ENCODE data around the gene ZBTB46.

ZBTB46 gene

DNA sequence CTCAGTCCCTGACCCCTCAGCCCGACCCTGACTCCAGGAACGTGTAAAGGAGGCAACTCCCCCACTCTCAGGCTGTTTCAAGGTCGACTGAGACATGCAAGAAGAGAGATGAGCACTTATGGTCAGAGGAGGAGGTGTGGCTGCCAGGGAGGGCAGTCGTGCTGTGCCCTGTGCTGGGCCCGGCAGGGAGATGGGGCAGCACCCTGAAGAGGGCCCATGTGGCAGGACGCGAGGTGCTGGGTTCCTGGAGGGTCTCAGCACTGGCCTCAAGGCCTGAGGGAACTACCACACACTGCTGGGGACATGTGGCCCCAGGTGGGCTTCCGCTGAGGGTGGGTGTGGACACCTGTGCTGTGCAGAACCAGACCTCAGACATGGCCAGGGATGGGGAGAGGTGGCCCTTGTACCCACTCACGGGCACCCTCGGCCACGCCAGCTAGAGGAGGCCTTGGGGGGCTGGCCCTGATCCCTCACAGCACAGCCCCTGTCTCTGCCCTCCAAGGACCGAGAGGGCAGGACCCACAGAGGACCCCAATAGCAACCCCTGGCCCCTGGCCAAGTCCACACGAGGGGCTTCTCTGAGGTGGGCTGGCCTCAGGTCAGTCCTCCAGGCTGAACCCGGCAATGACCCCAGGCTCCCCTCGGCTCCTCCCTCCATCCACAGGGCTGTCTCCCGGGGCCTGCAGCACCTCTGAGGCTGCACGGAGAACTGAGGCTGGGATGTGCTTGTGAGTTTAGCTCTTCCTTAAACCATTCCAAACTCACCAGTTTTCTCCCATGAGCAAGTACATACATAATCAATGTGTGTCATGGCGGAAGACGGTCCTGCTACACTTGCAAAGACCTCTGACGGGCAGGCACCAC lies 82.8 kb downstream of the ZBTB46 start:
- no peak for DNase-seq (ENCODE audit: low read depth in 1 of 2, low spot score in 1 of 2)

GRCh38 chr20:63747622-63748069 lies 83.4 kb downstream of the ZBTB46 start:
- DNase-seq (ENCODE audit: low read depth in 1 of 2, low spot score in 1 of 2) = no peak

DNA sequence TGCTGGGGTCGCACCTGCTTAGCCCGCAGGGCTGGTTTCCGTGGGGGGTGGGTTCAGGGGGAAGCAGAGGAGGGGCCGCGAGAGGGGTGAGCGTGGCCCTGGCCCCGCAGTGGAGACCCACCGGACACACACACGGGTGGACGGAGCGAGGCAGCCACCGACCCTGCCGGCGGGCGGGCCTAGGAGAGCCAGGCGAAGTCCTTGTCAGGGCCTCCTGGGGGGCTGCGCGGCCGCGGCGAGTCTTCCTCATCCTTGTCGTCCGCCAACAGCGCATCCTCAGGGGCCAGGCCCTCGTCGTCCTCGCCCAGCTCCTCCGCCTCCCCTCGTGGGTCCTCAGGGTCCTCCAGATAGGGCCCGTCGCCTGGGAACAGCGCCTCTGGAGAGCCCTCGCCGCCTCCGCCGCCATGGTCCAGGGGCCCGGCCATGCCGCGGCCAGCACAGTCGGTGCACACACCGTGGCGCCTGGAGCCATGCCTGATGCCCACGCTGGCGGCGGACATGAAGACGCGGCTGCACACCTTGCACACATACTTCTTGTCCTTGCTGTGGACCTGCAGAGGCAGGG lies 84.2 kb downstream of the ZBTB46 start:
- no peak for DNase-seq (ENCODE audit: low read depth in 1 of 2, low spot score in 1 of 2)

GRCh38 chr20:63745961-63746731 lies 84.9 kb downstream of the ZBTB46 start:
- DNase-seq (ENCODE audit: low read depth in 1 of 2, low spot score in 1 of 2) = no peak

DNA sequence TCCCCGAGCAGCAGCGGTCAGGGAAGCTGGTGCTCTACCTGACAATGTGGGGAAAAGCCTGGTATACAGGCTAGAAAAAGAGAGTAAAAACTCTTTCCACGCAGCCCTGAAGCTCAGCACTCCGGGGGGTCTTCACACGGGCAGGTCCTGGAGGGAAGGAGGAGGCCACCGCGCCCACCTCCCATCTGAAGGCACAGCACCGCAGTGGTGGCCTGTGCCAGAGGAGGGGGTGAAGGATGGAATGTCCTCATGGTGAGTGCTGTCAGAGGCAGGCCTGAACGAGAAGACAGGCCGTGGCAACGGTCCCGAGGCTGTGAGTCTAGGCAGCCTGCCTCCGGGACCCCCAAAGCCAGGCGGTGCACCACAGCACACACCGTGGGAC lies 85.6 kb downstream of the ZBTB46 start:
- no peak for DNase-seq (ENCODE audit: low read depth in 1 of 2, low spot score in 1 of 2)

GRCh38 chr20:63744574-63745423 lies 86.3 kb downstream of the ZBTB46 start:
- no peak for DNase-seq (ENCODE audit: low read depth in 1 of 2, low spot score in 1 of 2)

GRCh38 chr20:63744158-63744557 lies 86.9 kb downstream of the ZBTB46 start:
- no peak for DNase-seq (ENCODE audit: low read depth in 1 of 2, low spot score in 1 of 2)

DNA sequence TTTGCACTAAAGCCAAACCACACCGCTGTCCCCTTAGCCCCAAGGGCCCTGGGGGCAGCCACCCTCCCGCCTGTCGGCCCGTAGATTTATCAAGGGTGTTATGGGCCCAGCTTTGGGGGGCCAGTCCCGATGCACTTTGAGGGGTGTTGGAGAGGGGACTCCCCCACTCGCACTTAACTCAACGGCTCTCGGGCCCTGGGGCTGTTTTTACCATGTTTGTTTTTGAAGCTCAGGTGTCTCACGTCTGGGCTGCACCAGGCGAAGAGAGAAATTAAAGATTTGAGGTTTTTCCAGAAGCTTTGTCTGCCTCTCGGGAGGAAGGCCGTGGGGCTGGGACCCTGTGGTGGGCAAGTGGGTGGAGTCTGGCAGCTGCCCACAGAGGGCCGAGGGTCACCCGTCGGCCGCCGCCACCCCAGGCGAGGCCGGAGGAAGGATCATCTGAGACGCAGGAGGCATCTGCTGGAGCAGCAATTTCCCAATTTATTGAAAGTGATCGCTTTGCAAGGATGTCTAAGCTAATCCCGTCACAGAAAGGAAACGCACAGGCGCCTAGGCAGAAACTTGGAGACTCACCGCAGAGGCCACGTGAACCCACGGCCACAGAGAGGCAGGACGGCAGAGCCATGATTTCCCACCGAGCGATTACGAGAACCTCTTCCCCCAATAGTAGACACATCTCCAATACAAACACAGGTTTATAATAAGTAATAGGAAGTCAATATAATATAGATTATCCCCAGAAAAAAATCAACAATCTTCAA lies 87.7 kb downstream of the ZBTB46 start:
- no peak for DNase-seq (ENCODE audit: low read depth in 1 of 2, low spot score in 1 of 2)

DNA sequence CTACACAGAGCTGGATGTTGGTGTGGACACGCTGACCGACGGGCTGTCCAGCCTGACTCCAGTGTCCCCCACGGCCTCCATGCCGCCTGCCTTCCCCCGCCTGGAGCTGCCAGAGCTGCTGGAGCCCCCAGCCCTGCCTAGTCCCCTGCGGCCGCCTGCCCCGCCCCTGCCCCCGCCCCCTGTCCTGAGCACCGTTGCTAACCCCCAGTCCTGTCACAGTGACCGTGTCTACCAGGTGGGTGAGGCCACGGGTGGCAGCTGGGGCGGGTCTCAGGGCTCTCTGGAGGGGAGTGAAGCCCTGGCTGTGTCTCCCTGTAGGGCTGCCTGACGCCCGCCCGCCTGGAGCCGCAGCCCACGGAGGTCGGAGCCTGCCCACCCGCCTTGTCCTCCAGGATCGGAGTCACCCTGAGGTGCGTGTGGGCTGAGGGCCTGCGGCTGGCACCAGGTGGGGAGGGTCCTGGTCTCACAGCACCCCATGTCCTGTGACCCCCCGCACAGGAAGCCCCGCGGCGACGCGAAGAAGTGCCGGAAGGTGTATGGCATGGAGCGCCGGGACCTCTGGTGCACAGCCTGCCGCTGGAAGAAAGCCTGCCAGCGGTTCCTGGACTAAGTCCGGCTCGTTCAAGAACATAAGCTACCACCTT lies 88.6 kb downstream of the ZBTB46 start:
- no peak for DNase-seq (ENCODE audit: low read depth in 1 of 2, low spot score in 1 of 2)

DNA sequence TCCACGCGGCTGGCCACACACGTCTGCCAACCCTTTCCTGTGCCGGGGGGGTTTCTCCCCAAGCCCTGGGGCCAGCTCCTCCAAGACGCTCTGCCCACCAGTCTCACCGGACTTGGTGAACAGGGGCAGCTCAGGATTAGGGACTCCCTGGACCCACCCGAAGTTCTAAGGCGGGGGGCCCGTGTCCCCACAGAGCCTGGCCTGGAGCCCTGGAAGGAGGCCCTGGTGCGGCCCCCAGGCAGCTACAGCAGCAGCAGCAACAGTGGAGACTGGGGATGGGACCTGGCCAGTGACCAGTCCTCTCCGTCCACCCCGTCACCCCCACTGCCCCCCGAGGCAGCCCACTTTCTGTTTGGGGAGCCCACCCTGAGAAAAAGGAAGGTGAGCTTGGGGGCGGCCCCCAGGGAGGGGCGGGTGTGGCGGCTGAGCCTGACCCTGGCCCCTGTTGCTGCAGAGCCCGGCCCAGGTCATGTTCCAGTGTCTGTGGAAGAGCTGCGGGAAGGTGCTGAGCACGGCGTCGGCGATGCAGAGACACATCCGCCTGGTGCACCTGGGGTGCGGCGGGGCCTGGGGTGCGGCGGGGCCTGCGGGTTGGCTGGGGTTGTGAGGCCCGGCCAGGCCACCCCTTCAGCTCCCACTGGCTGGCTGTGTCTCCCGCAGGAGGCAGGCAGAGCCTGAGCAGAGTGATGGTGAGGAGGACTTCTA lies 89.2 kb downstream of the ZBTB46 start:
- no peak for DNase-seq (ENCODE audit: low read depth in 1 of 2, low spot score in 1 of 2)

GRCh38 chr20:63741354-63741675 lies 89.7 kb downstream of the ZBTB46 start:
- DNase-seq (ENCODE audit: low read depth in 1 of 2, low spot score in 1 of 2) = no peak

DNA sequence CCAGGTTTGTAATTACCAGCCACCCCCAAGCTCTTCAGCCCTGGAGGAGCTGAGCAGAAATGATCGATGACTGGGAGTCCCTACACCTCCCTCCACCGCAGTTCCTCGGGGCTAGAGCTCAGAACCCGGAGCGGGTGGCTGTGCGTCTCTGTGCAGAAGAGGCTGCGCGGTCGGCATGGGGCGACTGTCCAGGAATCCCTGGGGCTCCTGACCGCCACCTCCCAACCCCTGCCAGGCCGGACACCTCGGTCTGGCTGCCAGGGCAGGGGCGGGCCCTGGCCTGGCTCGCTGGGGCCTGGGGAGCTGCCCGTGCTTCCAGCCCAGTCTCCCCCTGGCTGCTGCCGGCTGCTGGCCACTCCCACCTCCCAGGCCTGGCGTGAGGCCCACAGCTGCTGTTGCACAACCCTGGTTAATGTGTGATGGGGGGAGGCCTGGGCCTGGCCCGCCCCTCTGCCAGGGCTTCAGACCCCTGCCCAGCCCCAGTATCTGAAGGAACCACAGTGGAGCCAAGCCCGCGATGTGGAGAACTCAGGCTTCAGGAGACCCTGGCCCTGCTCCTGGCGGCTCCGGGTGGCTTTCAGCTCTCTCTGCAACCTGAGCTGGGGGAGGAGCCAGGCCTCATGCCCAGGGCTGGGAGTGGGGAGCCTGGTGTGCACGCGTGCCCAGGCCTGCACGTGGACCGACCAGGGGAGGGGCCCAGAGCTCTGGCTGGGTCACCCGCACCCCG lies 90.3 kb downstream of the ZBTB46 start:
- no peak for DNase-seq (ENCODE audit: low read depth in 1 of 2, low spot score in 1 of 2)

DNA sequence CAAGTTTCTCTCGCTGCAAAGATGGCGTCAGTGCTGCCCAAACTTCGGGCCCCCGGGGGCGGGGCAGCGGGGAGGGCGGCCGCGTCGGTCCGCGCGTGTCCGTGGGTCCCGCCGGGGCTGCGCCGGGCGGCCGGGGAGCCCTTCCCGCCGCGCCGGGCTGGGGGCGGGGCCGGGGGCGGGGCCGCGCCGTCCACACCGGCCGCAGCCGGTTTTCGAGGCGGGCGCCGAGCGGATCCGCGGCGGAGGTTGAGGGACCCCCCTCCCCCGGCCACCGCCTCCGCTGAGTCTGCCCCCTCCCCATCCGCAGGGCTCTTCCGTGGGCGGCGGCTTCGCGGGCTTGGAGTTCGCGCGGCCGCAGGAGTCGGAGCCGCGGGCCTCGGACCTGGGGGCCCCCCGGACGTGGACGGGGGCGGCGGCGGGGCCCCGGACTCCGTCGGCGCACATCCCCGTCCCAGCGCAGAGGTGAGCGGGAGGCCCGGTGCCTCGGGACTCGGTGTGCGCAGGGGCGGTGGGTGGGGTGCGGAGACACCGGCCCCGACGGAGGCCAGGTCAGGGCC lies 90.9 kb downstream of the ZBTB46 start:
- no peak for DNase-seq (ENCODE audit: low read depth in 1 of 2, low spot score in 1 of 2)

GRCh38 chr20:63739130-63740069 lies 91.7 kb downstream of the ZBTB46 start, which contains the start of gene SLC2A4RG:
Gene SLC2A4RG, plus strand, starts transcription at chr20:63739776. Its CDS starts 137 bp downstream, at chr20:63739913.
- peak in 1 of 2 donors; percentile 43 for DNase-seq (ENCODE audit: low read depth in 1 of 2, low spot score in 1 of 2)

DNA sequence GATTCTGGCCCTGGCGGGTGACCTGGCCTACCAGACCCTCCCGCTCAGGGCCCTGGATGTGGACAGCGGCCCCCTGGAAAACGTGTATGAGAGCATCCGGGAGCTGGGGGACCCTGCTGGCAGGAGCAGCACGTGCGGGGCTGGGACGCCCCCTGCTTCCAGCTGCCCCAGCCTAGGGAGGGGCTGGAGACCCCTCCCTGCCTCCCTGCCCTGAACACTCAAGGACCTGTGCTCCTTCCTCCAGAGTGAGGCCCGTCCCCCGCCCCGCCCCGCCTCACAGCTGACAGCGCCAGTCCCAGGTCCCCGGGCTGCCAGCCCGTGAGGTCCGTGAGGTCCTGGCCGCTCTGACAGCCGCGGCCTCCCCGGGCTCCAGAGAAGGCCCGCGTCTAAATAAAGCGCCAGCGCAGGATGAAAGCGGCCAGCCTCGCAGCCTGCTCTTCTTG lies 92.4 kb downstream of the ZBTB46 start:
- DNase-seq (ENCODE audit: low read depth in 1 of 2, low spot score in 1 of 2) = no peak

GRCh38 chr20:63737945-63738686 lies 92.9 kb downstream of the ZBTB46 start:
- no peak for DNase-seq (ENCODE audit: low read depth in 1 of 2, low spot score in 1 of 2)

DNA sequence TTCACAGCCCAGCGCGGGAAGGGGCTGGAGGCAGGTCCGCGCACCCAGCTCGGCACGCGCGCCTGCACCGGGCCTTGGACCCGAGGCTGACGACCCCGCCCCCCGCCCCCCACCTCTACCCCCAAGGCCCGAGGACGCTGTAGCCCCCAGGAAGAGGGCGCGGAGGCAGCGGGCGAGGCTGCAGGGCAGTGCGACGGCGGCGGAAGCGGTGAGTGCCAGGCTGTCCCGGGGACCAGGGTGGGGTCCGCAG lies 93.4 kb downstream of the ZBTB46 start:
- no peak for DNase-seq (ENCODE audit: low read depth in 1 of 2, low spot score in 1 of 2)
